PFSK-1 (cell line): ENCODE results near the gene ALX4.

ENCODE experiments used
- POLR2AphosphoS5 ChIP-seq: IDR thresholded peaks from 2 replicates; pipeline ENCODE4 v1.6.1; 2012; ENCODE audit warnings: low read depth, mild to moderate bottlenecking, control low read depth, low read length, moderate library complexity
- SIN3A ChIP-seq: IDR thresholded peaks from 2 replicates; pipeline ENCODE4 v1.6.1; 2012; ENCODE audit warnings: mild to moderate bottlenecking, low read length, moderate library complexity, borderline replicate concordance; ENCODE audit not compliant: insufficient read depth
- TAF1 ChIP-seq: IDR thresholded peaks from 2 replicates; pipeline ENCODE4 v1.6.1; 2012; ENCODE audit warnings: low read length, control low read depth, borderline replicate concordance; ENCODE audit not compliant: insufficient read depth
- TF ChIP-seq, protein P1 (sequence below), 2 experiments: IDR thresholded peaks; 2 replicates each; pipeline versions ENCODE4 v1.6.1 to v1.8.0; 2011 to 2012; ENCODE audit warnings: low read depth in 2 of 2, low read length in 2 of 2, control low read depth in 1 of 2, inconsistent platforms in 1 of 2, mild to moderate bottlenecking in 1 of 2, moderate library complexity in 1 of 2; ENCODE audit not compliant: insufficient read depth in 1 of 2

DNA sequence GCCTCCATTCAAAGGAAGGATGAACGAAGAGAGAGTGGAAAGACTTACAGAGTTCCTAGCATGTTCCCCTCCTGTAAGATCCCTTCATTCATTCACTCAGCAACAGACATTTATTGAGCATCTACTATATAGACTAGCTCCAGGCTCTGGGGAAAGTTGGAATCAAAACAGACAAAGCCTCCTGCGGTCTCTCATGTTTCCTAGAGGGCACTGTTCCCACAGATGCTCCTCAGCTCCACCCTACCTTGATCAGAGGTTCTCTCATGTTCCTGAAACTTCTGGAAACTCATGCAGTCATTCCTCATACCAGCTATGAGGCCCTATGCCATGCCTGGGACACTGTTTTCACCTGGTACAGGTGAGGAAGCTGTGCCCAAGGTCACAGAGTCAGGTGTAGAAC is 11.1 kb downstream of the ALX4 start:
- no peak for TF ChIP-seq POLR2AphosphoS5
- TF ChIP-seq TAF1: no peak
- TF ChIP-seq SIN3A: no peak
- TF ChIP-seq, protein P1, sequence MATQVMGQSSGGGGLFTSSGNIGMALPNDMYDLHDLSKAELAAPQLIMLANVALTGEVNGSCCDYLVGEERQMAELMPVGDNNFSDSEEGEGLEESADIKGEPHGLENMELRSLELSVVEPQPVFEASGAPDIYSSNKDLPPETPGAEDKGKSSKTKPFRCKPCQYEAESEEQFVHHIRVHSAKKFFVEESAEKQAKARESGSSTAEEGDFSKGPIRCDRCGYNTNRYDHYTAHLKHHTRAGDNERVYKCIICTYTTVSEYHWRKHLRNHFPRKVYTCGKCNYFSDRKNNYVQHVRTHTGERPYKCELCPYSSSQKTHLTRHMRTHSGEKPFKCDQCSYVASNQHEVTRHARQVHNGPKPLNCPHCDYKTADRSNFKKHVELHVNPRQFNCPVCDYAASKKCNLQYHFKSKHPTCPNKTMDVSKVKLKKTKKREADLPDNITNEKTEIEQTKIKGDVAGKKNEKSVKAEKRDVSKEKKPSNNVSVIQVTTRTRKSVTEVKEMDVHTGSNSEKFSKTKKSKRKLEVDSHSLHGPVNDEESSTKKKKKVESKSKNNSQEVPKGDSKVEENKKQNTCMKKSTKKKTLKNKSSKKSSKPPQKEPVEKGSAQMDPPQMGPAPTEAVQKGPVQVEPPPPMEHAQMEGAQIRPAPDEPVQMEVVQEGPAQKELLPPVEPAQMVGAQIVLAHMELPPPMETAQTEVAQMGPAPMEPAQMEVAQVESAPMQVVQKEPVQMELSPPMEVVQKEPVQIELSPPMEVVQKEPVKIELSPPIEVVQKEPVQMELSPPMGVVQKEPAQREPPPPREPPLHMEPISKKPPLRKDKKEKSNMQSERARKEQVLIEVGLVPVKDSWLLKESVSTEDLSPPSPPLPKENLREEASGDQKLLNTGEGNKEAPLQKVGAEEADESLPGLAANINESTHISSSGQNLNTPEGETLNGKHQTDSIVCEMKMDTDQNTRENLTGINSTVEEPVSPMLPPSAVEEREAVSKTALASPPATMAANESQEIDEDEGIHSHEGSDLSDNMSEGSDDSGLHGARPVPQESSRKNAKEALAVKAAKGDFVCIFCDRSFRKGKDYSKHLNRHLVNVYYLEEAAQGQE (IDR thresholded peaks at IDR 0.05; ENCODE audit: insufficient read depth in 1 of 2, low read depth in 2 of 2, low read length in 2 of 2): no peak
